Bone marrow (tissue), 2 donors: ENCODE results near the gene ACAD11.
A peak's percentile ranks its signal among the peaks of the same experiment; 100 is the strongest.

ENCODE experiments used
- DNase-seq, 2 donors: peaks; one replicate each; lab custom pipeline; 2025; lab: John Stamatoyannopoulos, UW

ACAD11 gene

GRCh38 chr3:132555306-132556035 lies 104.1 kb downstream of the ACAD11 start:
- DNase-seq, result no peak

- no peak for DNase-seq
Observed at GRCh38 chr3:132554437-132554836, 105.2 kb downstream of the ACAD11 start.

GRCh38 chr3:132553826-132554225 lies 105.8 kb downstream of the ACAD11 start:
- no peak for DNase-seq

GRCh38 chr3:132550579-132551305 lies 108.9 kb downstream of the ACAD11 start:
- peak in 1 of 2 donors; percentile 58 for DNase-seq

GRCh38 chr3:132549890-132550578 lies 109.6 kb downstream of the ACAD11 start:
- DNase-seq, result peak in 1 of 2 donors; percentile 55

GRCh38 chr3:132549169-132549568 lies 110.4 kb downstream of the ACAD11 start:
- no peak for DNase-seq

- DNase-seq, result no peak
Observed at GRCh38 chr3:132545471-132545870, 114.1 kb downstream of the ACAD11 start.

GRCh38 chr3:132544130-132544529 lies 115.5 kb downstream of the ACAD11 start:
- no peak for DNase-seq

- DNase-seq, result peak in 1 of 2 donors; percentile 68
Observed at GRCh38 chr3:132543011-132543739, 116.4 kb downstream of the ACAD11 start.

- no peak for DNase-seq
Observed at GRCh38 chr3:132542577-132542976, 117.0 kb downstream of the ACAD11 start.

GRCh38 chr3:132539681-132540080 lies 119.9 kb downstream of the ACAD11 start:
- no peak for DNase-seq

GRCh38 chr3:132538072-132538471 lies 121.5 kb downstream of the ACAD11 start:
- no peak for DNase-seq

GRCh38 chr3:132537297-132537696 lies 122.3 kb downstream of the ACAD11 start:
- no peak for DNase-seq

- DNase-seq, result no peak
Observed at GRCh38 chr3:132536442-132537153, 123.0 kb downstream of the ACAD11 start.

- peak; percentile 18 to 44 for DNase-seq
Observed at GRCh38 chr3:132535575-132536441, 123.8 kb downstream of the ACAD11 start.

- DNase-seq, result no peak
Observed at GRCh38 chr3:132530624-132531023, 129.0 kb downstream of the ACAD11 start.

- DNase-seq, result no peak
Observed at GRCh38 chr3:132522353-132522752, 137.3 kb downstream of the ACAD11 start.

GRCh38 chr3:132521901-132522300 lies 137.7 kb downstream of the ACAD11 start:
- DNase-seq, result no peak

GRCh38 chr3:132519914-132520313 lies 139.7 kb downstream of the ACAD11 start:
- no peak for DNase-seq

- no peak for DNase-seq
Observed at GRCh38 chr3:132517311-132517710, 142.3 kb downstream of the ACAD11 start.
